GM13976 (cell line): Measurements from ENCODE around the gene ZNF497.

ENCODE experiments used
- DNase-seq: peaks from one replicate; pipeline ENCODE4 v3.0.0; 2012; ENCODE audit warnings: low spot score
- in situ Hi-C: fragments of 300-500 bp; cut with MboI; formaldehyde crosslinking; loops from one replicate; pipeline ENCODE4 v1.12.0; 2022; ENCODE audit warnings: low sequenced_read_pairs, mixed read lengths, inconsistent platforms; ENCODE audit not compliant: unreplicated experiment
- TF ChIP-seq, protein P1 (sequence below): IDR thresholded peaks from 2 replicates; pipeline ENCODE4 v1.5.1; 2012; ENCODE audit warnings: borderline replicate concordance, mild to moderate bottlenecking; ENCODE audit not compliant: insufficient read depth; ENCODE audit errors: extremely low read depth, missing control alignments, control extremely low read depth

The ZNF497 gene

GRCh38 chr19:58304748-58305064, 57.8 kb downstream of the ZNF497 start:
- TF ChIP-seq, protein P1, sequence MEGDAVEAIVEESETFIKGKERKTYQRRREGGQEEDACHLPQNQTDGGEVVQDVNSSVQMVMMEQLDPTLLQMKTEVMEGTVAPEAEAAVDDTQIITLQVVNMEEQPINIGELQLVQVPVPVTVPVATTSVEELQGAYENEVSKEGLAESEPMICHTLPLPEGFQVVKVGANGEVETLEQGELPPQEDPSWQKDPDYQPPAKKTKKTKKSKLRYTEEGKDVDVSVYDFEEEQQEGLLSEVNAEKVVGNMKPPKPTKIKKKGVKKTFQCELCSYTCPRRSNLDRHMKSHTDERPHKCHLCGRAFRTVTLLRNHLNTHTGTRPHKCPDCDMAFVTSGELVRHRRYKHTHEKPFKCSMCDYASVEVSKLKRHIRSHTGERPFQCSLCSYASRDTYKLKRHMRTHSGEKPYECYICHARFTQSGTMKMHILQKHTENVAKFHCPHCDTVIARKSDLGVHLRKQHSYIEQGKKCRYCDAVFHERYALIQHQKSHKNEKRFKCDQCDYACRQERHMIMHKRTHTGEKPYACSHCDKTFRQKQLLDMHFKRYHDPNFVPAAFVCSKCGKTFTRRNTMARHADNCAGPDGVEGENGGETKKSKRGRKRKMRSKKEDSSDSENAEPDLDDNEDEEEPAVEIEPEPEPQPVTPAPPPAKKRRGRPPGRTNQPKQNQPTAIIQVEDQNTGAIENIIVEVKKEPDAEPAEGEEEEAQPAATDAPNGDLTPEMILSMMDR: no peak

More at GRCh38 chr19:58304748-58305064, 57.8 kb downstream of the ZNF497 start:
- in situ Hi-C loops: no loop called here
- no peak for DNase-seq
